Activated CD4-positive, alpha-beta memory T cell treated with anti-CD3 and anti-CD28 coated beads, Interleukin-2, amount 10 ng/mL, durations not matched to agents 7 days and 5 days (primary cell): ENCODE measurements around the gene LMO7. TPM values are rescaled to one million over a fixed set of nuclear protein-coding genes. Genes with fewer than 3 reads are reported as not detected.

Experiments used
- CTCF ChIA-PET: fragments of 350-600 bp; sonication (Branson Sonifier 250); formaldehyde crosslinking; loops from one replicate; lab custom pipeline; 2021; ENCODE audit warnings: antibody characterized with exemption, inconsistent platforms; lab: Charles Lee
- POLR2A ChIA-PET: fragments of 350-600 bp; sonication (Branson Sonifier 250); formaldehyde crosslinking; loops from one replicate; lab custom pipeline; 2021; ENCODE audit warnings: antibody characterized with exemption; lab: Charles Lee
- DNase-seq: peaks from one replicate; pipeline ENCODE4 v3.0.0-alpha.2; 2020
- H3K27ac Mint-ChIP-seq: one replicate; pipeline ENCODE4 v1.8.0; 2021; ENCODE audit warnings: mild to moderate bottlenecking, mixed read lengths
- H3K27me3 Mint-ChIP-seq: one replicate; pipeline ENCODE4 v1.8.0; 2021; ENCODE audit warnings: mixed read lengths
- H3K36me3 Mint-ChIP-seq: one replicate; pipeline ENCODE4 v1.8.0; 2021; ENCODE audit warnings: low read depth, mixed read lengths
- H3K4me1 Mint-ChIP-seq: one replicate; pipeline ENCODE4 v1.8.0; 2021; ENCODE audit warnings: mixed read lengths
- H3K4me3 Mint-ChIP-seq: one replicate; pipeline ENCODE4 v1.8.0; 2021; ENCODE audit warnings: mild to moderate bottlenecking, mixed read lengths
- H3K9me3 Mint-ChIP-seq: one replicate; pipeline ENCODE4 v1.8.0; 2021; ENCODE audit warnings: mixed read lengths
- total RNA-seq, 2 experiments: library from RNA; stranded (reverse); gene quantifications; one replicate each; pipeline ENCODE4 v1.2.3, GENCODE V29; 2021

LMO7 gene
- total RNA-seq, 2 experiments from 2014 or later, result 11.4 to 12.9 TPM

GRCh38 chr13:75838366-75839005 is 202.4 kb downstream of the LMO7 start:
- POLR2A ChIA-PET, result no interaction called here
- no peak overlapping the region for H3K4me3 Mint-ChIP-seq
- DNase-seq, result no peak
- no peaks in the 10 kb centered on the region for H3K4me1 Mint-ChIP-seq
- H3K36me3 Mint-ChIP-seq, result peaks cover 16% of the 10 kb centered on the region
- no peaks in the 10 kb centered on the region for H3K27me3 Mint-ChIP-seq
- H3K27ac Mint-ChIP-seq, result no peak overlapping the region
- no peaks in the 10 kb centered on the region for H3K9me3 Mint-ChIP-seq
- CTCF ChIA-PET, result no interaction called here

- no peak for DNase-seq
- POLR2A ChIA-PET, result no interaction called here
- Mint-ChIP-seq H3K4me3 (no peak overlapping the region), H3K27me3 (no peaks in the 10 kb centered on the region), H3K9me3 (no peaks in the 10 kb centered on the region), H3K4me1 (no peaks in the 10 kb centered on the region), H3K36me3 (peaks cover 16% of the 10 kb centered on the region), H3K27ac (no peak overlapping the region)
- CTCF ChIA-PET, result interaction anchor here (0.5 to 0.9 kb wide), 2 partner anchors 144 to 155 kb away, joined by 3 read pairs; no protein-coding TSS in a partner anchor
Observed at GRCh38 chr13:75839406-75839805, 203.3 kb downstream of the LMO7 start.

- Mint-ChIP-seq H3K36me3 (peaks cover 16% of the 10 kb centered on the region), H3K4me1 (no peaks in the 10 kb centered on the region), H3K9me3 (no peaks in the 10 kb centered on the region), H3K27ac (no peak overlapping the region), H3K4me3 (no peak overlapping the region), H3K27me3 (no peaks in the 10 kb centered on the region)
- DNase-seq, result no peak
- ChIA-PET CTCF (interaction anchor here (1.2 kb wide), 1 partner anchor 28 kb away, joined by 4 read pairs; no protein-coding TSS in a partner anchor), POLR2A (no interaction called here)
Observed at GRCh38 chr13:75841905-75842304, 205.8 kb downstream of the LMO7 start.

GRCh38 chr13:75843074-75843473 is 206.9 kb downstream of the LMO7 start:
- H3K9me3 Mint-ChIP-seq, result no peaks in the 10 kb centered on the region
- POLR2A ChIA-PET, result no interaction called here
- H3K27ac Mint-ChIP-seq, result no peak overlapping the region
- H3K4me3 Mint-ChIP-seq, result no peak overlapping the region
- peaks cover 16% of the 10 kb centered on the region for H3K36me3 Mint-ChIP-seq
- no peak for DNase-seq
- peaks cover 3% of the 10 kb centered on the region for H3K4me1 Mint-ChIP-seq
- CTCF ChIA-PET, result interaction anchor here (0.9 to 1.2 kb wide), 2 partner anchors 27 to 29 kb away, joined by 3 to 4 read pairs; no protein-coding TSS in a partner anchor
- no peaks in the 10 kb centered on the region for H3K27me3 Mint-ChIP-seq

GRCh38 chr13:75843991-75844390 is 207.9 kb downstream of the LMO7 start:
- POLR2A ChIA-PET, result no interaction called here
- peaks cover 3% of the 10 kb centered on the region for H3K4me1 Mint-ChIP-seq
- H3K9me3 Mint-ChIP-seq, result no peaks in the 10 kb centered on the region
- H3K36me3 Mint-ChIP-seq, result peaks cover 16% of the 10 kb centered on the region
- no peak overlapping the region for H3K27ac Mint-ChIP-seq
- CTCF ChIA-PET, result interaction anchor here (0.8 kb wide), 1 partner anchor 26 kb away, joined by 3 read pairs; no protein-coding TSS in a partner anchor
- DNase-seq, result no peak
- no peaks in the 10 kb centered on the region for H3K27me3 Mint-ChIP-seq
- H3K4me3 Mint-ChIP-seq, result no peak overlapping the region

- Mint-ChIP-seq H3K4me3 (no peak overlapping the region), H3K4me1 (peaks cover 3% of the 10 kb centered on the region), H3K9me3 (no peaks in the 10 kb centered on the region), H3K36me3 (peaks cover 6% of the 10 kb centered on the region), H3K27me3 (no peaks in the 10 kb centered on the region), H3K27ac (no peak overlapping the region)
- no peak for DNase-seq
- POLR2A ChIA-PET, result no interaction called here
- CTCF ChIA-PET, result no interaction called here
Observed at GRCh38 chr13:75847588-75847987, 211.5 kb downstream of the LMO7 start.

GRCh38 chr13:75850916-75851315 is 214.8 kb downstream of the LMO7 start:
- H3K27ac Mint-ChIP-seq, result no peak overlapping the region
- CTCF ChIA-PET, result no interaction called here
- H3K36me3 Mint-ChIP-seq, result no peaks in the 10 kb centered on the region
- POLR2A ChIA-PET, result no interaction called here
- no peaks in the 10 kb centered on the region for H3K27me3 Mint-ChIP-seq
- no peak for DNase-seq
- no peaks in the 10 kb centered on the region for H3K9me3 Mint-ChIP-seq
- peaks cover 3% of the 10 kb centered on the region for H3K4me1 Mint-ChIP-seq
- H3K4me3 Mint-ChIP-seq, result no peak overlapping the region

- POLR2A ChIA-PET, result no interaction called here
- Mint-ChIP-seq H3K36me3 (no peaks in the 10 kb centered on the region), H3K27ac (no peak overlapping the region), H3K27me3 (no peaks in the 10 kb centered on the region), H3K9me3 (no peaks in the 10 kb centered on the region), H3K4me3 (no peak overlapping the region), H3K4me1 (no peaks in the 10 kb centered on the region)
- CTCF ChIA-PET, result interaction anchor here (1.3 to 1.6 kb wide), 3 partner anchors 15 to 159 kb away, joined by 3 to 6 read pairs (median 3); no protein-coding TSS in a partner anchor
- no peak for DNase-seq
Observed at GRCh38 chr13:75855216-75855615, 219.1 kb downstream of the LMO7 start.

GRCh38 chr13:75855847-75856246 is 219.7 kb downstream of the LMO7 start:
- CTCF ChIA-PET, result interaction anchor here (1.3 to 1.6 kb wide), 3 partner anchors 14 to 160 kb away, joined by 3 to 6 read pairs (median 3); no protein-coding TSS in a partner anchor
- POLR2A ChIA-PET, result no interaction called here
- no peaks in the 10 kb centered on the region for H3K9me3 Mint-ChIP-seq
- no peak for DNase-seq
- H3K36me3 Mint-ChIP-seq, result no peaks in the 10 kb centered on the region
- no peak overlapping the region for H3K4me3 Mint-ChIP-seq
- H3K4me1 Mint-ChIP-seq, result no peaks in the 10 kb centered on the region
- no peaks in the 10 kb centered on the region for H3K27me3 Mint-ChIP-seq
- no peak overlapping the region for H3K27ac Mint-ChIP-seq

GRCh38 chr13:75857291-75857690 is 221.2 kb downstream of the LMO7 start:
- Mint-ChIP-seq H3K9me3 (no peaks in the 10 kb centered on the region), H3K4me3 (no peak overlapping the region), H3K27me3 (no peaks in the 10 kb centered on the region), H3K4me1 (no peaks in the 10 kb centered on the region), H3K36me3 (no peaks in the 10 kb centered on the region), H3K27ac (no peak overlapping the region)
- ChIA-PET POLR2A (no interaction called here), CTCF (no interaction called here)
- no peak for DNase-seq

- H3K4me3 Mint-ChIP-seq, result no peak overlapping the region
- CTCF ChIA-PET, result interaction anchor here (1.6 to 2.1 kb wide), 2 partner anchors 9 to 16 kb away, joined by 5 to 10 read pairs; no protein-coding TSS in a partner anchor
- DNase-seq, result no peak
- H3K9me3 Mint-ChIP-seq, result no peaks in the 10 kb centered on the region
- POLR2A ChIA-PET, result no interaction called here
- H3K36me3 Mint-ChIP-seq, result no peaks in the 10 kb centered on the region
- no peak overlapping the region for H3K27ac Mint-ChIP-seq
- no peaks in the 10 kb centered on the region for H3K4me1 Mint-ChIP-seq
- H3K27me3 Mint-ChIP-seq, result no peaks in the 10 kb centered on the region
Observed at GRCh38 chr13:75860935-75861334, 224.8 kb downstream of the LMO7 start.

GRCh38 chr13:75861786-75862185 is 225.7 kb downstream of the LMO7 start:
- H3K9me3 Mint-ChIP-seq, result no peaks in the 10 kb centered on the region
- peaks cover 2% of the 10 kb centered on the region for H3K27me3 Mint-ChIP-seq
- no peak for DNase-seq
- POLR2A ChIA-PET, result no interaction called here
- H3K27ac Mint-ChIP-seq, result no peak overlapping the region
- CTCF ChIA-PET, result interaction anchor here (0.8 to 2.1 kb wide), 3 partner anchors 9 to 15 kb away, joined by 3 to 10 read pairs (median 5); no protein-coding TSS in a partner anchor
- no peak overlapping the region for H3K4me3 Mint-ChIP-seq
- H3K4me1 Mint-ChIP-seq, result no peaks in the 10 kb centered on the region
- H3K36me3 Mint-ChIP-seq, result no peaks in the 10 kb centered on the region

- peaks cover 3% of the 10 kb centered on the region for H3K4me1 Mint-ChIP-seq
- H3K27ac Mint-ChIP-seq, result no peak overlapping the region
- H3K36me3 Mint-ChIP-seq, result no peaks in the 10 kb centered on the region
- no peaks in the 10 kb centered on the region for H3K9me3 Mint-ChIP-seq
- ChIA-PET CTCF (interaction anchor here (1.3 kb wide), 1 partner anchor 12 kb away, joined by 4 read pairs; no protein-coding TSS in a partner anchor), POLR2A (no interaction called here)
- H3K4me3 Mint-ChIP-seq, result no peak overlapping the region
- H3K27me3 Mint-ChIP-seq, result peaks cover 6% of the 10 kb centered on the region
- no peak for DNase-seq
Observed at GRCh38 chr13:75864718-75865117, 228.6 kb downstream of the LMO7 start.
